K562 (cell line): ENCODE results near the gene KRT8. TPM values are rescaled to one million over a fixed set of nuclear protein-coding genes. Genes with fewer than 3 reads are reported as not detected.

Experiments used
- CBFA2T3 ChIP-seq: fragments of 450-650 bp; IDR thresholded peaks from 2 replicates; pipeline ENCODE4 v1.6.1; 2017
- EZH2 ChIP-seq: IDR thresholded peaks from 2 replicates; pipeline ENCODE4 v1.6.1; 2012; ENCODE audit warnings: low read depth, mild to moderate bottlenecking, inconsistent platforms, low read length, borderline replicate concordance
- FIP1L1 ChIP-seq: fragments of 200-400 bp; formaldehyde crosslinking; IDR thresholded peaks from 2 replicates; pipeline ENCODE4 v1.6.1; 2018; ENCODE audit warnings: mild to moderate bottlenecking, low read depth, low read length; ENCODE audit not compliant: poor library complexity, severe bottlenecking
- HDAC6 ChIP-seq: IDR thresholded peaks from 2 replicates; pipeline ENCODE4 v1.6.1; 2012; ENCODE audit warnings: low read depth, mild to moderate bottlenecking, control low read depth, inconsistent platforms, low read length, moderate library complexity
- HMG20B ChIP-seq: fragments of 250-450 bp; sonication (Bioruptor Pico); IDR thresholded peaks from 2 replicates; pipeline ENCODE4 v1.5.0; 2021; ENCODE audit warnings: mild to moderate bottlenecking
- NEUROD1 ChIP-seq: fragments of 150-350 bp; IDR thresholded peaks from 2 replicates; pipeline ENCODE4 v1.6.1; 2014; ENCODE audit warnings: borderline replicate concordance, low read length, low read depth; ENCODE audit not compliant: partially characterized antibody
- POLR2A ChIP-seq: fragments of 450-650 bp; conservative IDR thresholded peaks from 2 replicates; pipeline ENCODE4 v1.6.1; 2016
- POLR2B ChIP-seq: fragments of 450-650 bp; IDR thresholded peaks from 2 replicates; pipeline ENCODE4 v1.6.1; 2018; ENCODE audit warnings: low read depth; ENCODE audit not compliant: partially characterized antibody
- RCOR1 ChIP-seq, 2 experiments: IDR thresholded peaks; 2 replicates each; pipeline ENCODE4 v1.6.1; 2012; ENCODE audit warnings: low read depth in 2 of 2, low read length in 2 of 2, borderline replicate concordance in 1 of 2, improper control_type of control experiment in 1 of 2
- SREBF1 ChIP-seq: fragments of 150-350 bp; IDR thresholded peaks from 2 replicates; pipeline ENCODE4 v1.6.1; 2014; ENCODE audit warnings: antibody characterized with exemption, low read depth, low read length, borderline replicate concordance
- TOE1 ChIP-seq, 2 experiments: fragments of 450-650 bp in 1 of 2; sonication (generic) in 1 of 2; formaldehyde crosslinking in 1 of 2; IDR thresholded peaks; 2 replicates each; pipeline versions ENCODE4 v1.7.1 to v1.8.0; 2016 to 2022; ENCODE audit warnings: borderline replicate concordance in 2 of 2, mild to moderate bottlenecking in 2 of 2, antibody characterized with exemption in 1 of 2, inconsistent platforms in 1 of 2, low read depth in 1 of 2, missing genetic modification reagents in 1 of 2, moderate library complexity in 1 of 2
- ZNF174 ChIP-seq: fragments of 250-450 bp; sonication (Bioruptor Pico); IDR thresholded peaks from 2 replicates; pipeline ENCODE4 v1.4.0; 2020; ENCODE audit warnings: mild to moderate bottlenecking
- ZNF274 ChIP-seq: IDR thresholded peaks from 2 replicates; pipeline ENCODE4 v1.6.1; 2011; ENCODE audit warnings: low read depth, mild to moderate bottlenecking, low read length, moderate library complexity, borderline replicate concordance
- ZNF778 ChIP-seq: fragments of 450-650 bp; formaldehyde crosslinking; IDR thresholded peaks from 2 replicates; pipeline ENCODE4 v1.4.0; 2020; ENCODE audit warnings: mild to moderate bottlenecking, moderate library complexity
- ZZZ3 ChIP-seq: fragments of 450-650 bp; IDR thresholded peaks from 2 replicates; pipeline ENCODE4 v1.6.1; 2016; ENCODE audit warnings: antibody characterized with exemption, mild to moderate bottlenecking, moderate library complexity
- polyA plus RNA-seq, 8 experiments: library from polyadenylated mRNA; depleted of rRNA in 4 of 8; stranded (reverse) in 5 of 8; unstranded in 3 of 8; fragments of >200 nt; fragmentation: Nextera tagmentation in 2 of 8; fragmentation: Illumina TruSeq in 1 of 8; extraction: Ambion mirVana in 2 of 8; extraction: Trizol in 1 of 8; gene quantifications; 2 replicates each; pipeline versions ENCODE4 v1.2.1 to v1.2.3, GENCODE V29; 2011 to 2014; ENCODE audit warnings: inconsistent platforms in 1 of 8, missing spikeins in 1 of 8
- total RNA-seq, 7 experiments: library from RNA; depleted of rRNA in 6 of 7; stranded (reverse); fragments of >200 nt in 6 of 7; fragmentation: Illumina TruSeq in 2 of 7; extraction: Trizol in 2 of 7; gene quantifications; 2 replicates each; pipeline versions ENCODE4 v1.2.1 to v1.2.3, GENCODE V29; 2011 to 2021; ENCODE audit warnings: low replicate concordance in 1 of 7
- TF ChIP-seq, protein P1 (sequence below): fragments of 200-600 bp; sonication (generic); IDR thresholded peaks from one replicate; pipeline ENCODE4 v1.6.1; 2012; ENCODE audit warnings: mild to moderate bottlenecking, low read depth, low read length, inconsistent platforms

KRT8 gene
- total and polyA plus RNA-seq, 9 of the 15 experiments (the other 6 are each of a cell fraction or from before 2014, with no cell fraction given) = 41.5 to 661 (median 260) TPM

DNA sequence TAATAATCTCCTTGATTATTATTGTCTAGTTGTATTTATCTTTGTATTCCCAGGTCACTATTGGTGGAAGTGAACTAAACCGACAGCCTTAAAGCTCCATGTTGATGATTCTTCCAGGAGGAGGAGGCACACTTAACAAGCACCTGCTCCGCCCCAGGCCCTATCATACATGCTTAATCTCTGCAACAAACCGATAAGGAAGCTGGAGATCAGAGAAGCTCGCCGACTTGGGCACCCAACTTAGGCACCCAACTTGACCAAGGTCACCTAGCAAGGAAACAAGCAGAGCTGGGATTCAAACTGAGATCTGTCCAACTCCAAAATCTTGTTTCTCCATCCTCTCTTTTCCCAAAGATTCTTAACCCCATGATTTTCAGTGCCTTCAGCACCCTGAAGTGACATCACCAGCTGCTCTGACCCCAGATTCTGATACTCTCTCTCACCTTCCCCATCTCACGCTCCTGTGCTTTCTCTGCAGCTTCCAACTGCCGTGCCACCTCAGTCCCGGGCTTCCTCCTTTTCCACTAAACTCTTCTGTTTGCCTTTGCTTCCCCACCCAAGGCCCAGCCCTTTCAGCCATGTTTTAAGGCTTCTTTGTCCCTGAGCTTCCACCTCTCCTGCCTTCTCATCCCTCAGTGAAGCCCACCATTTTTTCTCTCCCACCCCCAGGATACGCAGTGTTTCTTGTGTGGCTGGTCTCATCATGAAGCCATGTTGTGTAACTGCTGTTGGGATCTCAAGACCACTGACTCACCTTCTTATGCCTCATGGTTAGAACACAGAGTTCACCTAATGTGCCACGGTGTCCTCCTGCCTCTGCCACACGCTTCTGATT lies 37.4 kb upstream of the KRT8 start (continued):
- TF ChIP-seq FIP1L1 (no peak), EZH2 (no peak), ZNF174 (no peak), POLR2B (no peak), ZNF778 (CRISPR knock-in tag) (no peak), HDAC6 (no peak), POLR2A (no peak), RCOR1 (IDR thresholded peaks at IDR 0.05; ENCODE audit: borderline replicate concordance in 1 of 2, low read depth in 2 of 2, low read length in 2 of 2) (0 out of 4 replicates have a peak, but pooled peaks of 1 of the 2 experiments have one; percentile 22), NEUROD1 (no peak), ZNF274 (no peak), SREBF1 (no peak), HMG20B (no peak), ZZZ3 (no peak), CBFA2T3 (0 out of 2 replicates have a peak, but pooled peaks have one; percentile 18), TOE1 (IDR thresholded peaks at IDR 0.05; ENCODE audit: borderline replicate concordance) (no peak), TOE1 (CRISPR knock-in tag; IDR thresholded peaks at IDR 0.05; ENCODE audit: borderline replicate concordance, low read depth) (no peak)
- TF ChIP-seq, protein P1, sequence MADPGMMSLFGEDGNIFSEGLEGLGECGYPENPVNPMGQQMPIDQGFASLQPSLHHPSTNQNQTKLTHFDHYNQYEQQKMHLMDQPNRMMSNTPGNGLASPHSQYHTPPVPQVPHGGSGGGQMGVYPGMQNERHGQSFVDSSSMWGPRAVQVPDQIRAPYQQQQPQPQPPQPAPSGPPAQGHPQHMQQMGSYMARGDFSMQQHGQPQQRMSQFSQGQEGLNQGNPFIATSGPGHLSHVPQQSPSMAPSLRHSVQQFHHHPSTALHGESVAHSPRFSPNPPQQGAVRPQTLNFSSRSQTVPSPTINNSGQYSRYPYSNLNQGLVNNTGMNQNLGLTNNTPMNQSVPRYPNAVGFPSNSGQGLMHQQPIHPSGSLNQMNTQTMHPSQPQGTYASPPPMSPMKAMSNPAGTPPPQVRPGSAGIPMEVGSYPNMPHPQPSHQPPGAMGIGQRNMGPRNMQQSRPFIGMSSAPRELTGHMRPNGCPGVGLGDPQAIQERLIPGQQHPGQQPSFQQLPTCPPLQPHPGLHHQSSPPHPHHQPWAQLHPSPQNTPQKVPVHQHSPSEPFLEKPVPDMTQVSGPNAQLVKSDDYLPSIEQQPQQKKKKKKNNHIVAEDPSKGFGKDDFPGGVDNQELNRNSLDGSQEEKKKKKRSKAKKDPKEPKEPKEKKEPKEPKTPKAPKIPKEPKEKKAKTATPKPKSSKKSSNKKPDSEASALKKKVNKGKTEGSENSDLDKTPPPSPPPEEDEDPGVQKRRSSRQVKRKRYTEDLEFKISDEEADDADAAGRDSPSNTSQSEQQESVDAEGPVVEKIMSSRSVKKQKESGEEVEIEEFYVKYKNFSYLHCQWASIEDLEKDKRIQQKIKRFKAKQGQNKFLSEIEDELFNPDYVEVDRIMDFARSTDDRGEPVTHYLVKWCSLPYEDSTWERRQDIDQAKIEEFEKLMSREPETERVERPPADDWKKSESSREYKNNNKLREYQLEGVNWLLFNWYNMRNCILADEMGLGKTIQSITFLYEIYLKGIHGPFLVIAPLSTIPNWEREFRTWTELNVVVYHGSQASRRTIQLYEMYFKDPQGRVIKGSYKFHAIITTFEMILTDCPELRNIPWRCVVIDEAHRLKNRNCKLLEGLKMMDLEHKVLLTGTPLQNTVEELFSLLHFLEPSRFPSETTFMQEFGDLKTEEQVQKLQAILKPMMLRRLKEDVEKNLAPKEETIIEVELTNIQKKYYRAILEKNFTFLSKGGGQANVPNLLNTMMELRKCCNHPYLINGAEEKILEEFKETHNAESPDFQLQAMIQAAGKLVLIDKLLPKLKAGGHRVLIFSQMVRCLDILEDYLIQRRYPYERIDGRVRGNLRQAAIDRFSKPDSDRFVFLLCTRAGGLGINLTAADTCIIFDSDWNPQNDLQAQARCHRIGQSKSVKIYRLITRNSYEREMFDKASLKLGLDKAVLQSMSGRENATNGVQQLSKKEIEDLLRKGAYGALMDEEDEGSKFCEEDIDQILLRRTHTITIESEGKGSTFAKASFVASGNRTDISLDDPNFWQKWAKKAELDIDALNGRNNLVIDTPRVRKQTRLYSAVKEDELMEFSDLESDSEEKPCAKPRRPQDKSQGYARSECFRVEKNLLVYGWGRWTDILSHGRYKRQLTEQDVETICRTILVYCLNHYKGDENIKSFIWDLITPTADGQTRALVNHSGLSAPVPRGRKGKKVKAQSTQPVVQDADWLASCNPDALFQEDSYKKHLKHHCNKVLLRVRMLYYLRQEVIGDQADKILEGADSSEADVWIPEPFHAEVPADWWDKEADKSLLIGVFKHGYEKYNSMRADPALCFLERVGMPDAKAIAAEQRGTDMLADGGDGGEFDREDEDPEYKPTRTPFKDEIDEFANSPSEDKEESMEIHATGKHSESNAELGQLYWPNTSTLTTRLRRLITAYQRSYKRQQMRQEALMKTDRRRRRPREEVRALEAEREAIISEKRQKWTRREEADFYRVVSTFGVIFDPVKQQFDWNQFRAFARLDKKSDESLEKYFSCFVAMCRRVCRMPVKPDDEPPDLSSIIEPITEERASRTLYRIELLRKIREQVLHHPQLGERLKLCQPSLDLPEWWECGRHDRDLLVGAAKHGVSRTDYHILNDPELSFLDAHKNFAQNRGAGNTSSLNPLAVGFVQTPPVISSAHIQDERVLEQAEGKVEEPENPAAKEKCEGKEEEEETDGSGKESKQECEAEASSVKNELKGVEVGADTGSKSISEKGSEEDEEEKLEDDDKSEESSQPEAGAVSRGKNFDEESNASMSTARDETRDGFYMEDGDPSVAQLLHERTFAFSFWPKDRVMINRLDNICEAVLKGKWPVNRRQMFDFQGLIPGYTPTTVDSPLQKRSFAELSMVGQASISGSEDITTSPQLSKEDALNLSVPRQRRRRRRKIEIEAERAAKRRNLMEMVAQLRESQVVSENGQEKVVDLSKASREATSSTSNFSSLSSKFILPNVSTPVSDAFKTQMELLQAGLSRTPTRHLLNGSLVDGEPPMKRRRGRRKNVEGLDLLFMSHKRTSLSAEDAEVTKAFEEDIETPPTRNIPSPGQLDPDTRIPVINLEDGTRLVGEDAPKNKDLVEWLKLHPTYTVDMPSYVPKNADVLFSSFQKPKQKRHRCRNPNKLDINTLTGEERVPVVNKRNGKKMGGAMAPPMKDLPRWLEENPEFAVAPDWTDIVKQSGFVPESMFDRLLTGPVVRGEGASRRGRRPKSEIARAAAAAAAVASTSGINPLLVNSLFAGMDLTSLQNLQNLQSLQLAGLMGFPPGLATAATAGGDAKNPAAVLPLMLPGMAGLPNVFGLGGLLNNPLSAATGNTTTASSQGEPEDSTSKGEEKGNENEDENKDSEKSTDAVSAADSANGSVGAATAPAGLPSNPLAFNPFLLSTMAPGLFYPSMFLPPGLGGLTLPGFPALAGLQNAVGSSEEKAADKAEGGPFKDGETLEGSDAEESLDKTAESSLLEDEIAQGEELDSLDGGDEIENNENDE = no peak
